Left ventricle myocardium inferior (tissue), 1 donor: ENCODE results near the gene RAN. TPM values are rescaled to one million over a fixed set of nuclear protein-coding genes. Genes with fewer than 3 reads are reported as not detected.

Source experiments
- DNase-seq: peaks from one replicate; pipeline ENCODE4 v3.0.0-alpha.2; 2020
- H3K27ac ChIP-seq: fragments of 200-600 bp; replicated peaks from 2 replicates; pipeline ENCODE4 v1.8.0; 2021
- H3K27me3 ChIP-seq: fragments of 200-600 bp; 2 replicates; pipeline ENCODE4 v1.8.0; 2021; ENCODE audit warnings: low read depth
- H3K36me3 ChIP-seq: fragments of 200-600 bp; 2 replicates; pipeline ENCODE4 v1.8.0; 2021
- H3K4me1 ChIP-seq: fragments of 200-600 bp; 2 replicates; pipeline ENCODE4 v1.8.0; 2021
- H3K4me3 ChIP-seq: fragments of 200-600 bp; 2 replicates; pipeline ENCODE4 v1.8.0; 2021; ENCODE audit warnings: mild to moderate bottlenecking, moderate library complexity
- H3K9me3 ChIP-seq: fragments of 200-600 bp; replicated peaks from 2 replicates; pipeline ENCODE4 v1.8.0; 2021
- intact Hi-C: fragments of 100-400 bp; cut with micrococcal nuclease; formaldehyde crosslinking; loops from one replicate; pipeline ENCODE4 v1.11.0; 2022
- total RNA-seq: library from RNA; stranded (reverse); fragmentation: NEBNext Ultra II Directional; extraction: Animal tissue kit (Norgen Biotek cat#: 25700); gene quantifications from one replicate; pipeline ENCODE4 v1.2.1, GENCODE V29; 2021
- TF ChIP-seq, protein P1 (sequence below): fragments of 200-600 bp; IDR thresholded peaks from 2 replicates; pipeline ENCODE4 v1.8.0; 2021; ENCODE audit warnings: antibody characterized with exemption, mild to moderate bottlenecking, borderline replicate concordance
- donor health status: DM: no; HTN: yes; CAD: no; lungs with severe emphysema.

RAN gene
- total RNA-seq, 1 donor from 2014 or later, result 246 TPM

- intact Hi-C loops, result no loop called here
- Histone ChIP-seq H3K27ac (peak overlapping the region; percentile 77), H3K4me3 (no peak overlapping the region), H3K4me1 (peaks cover 4% of the 10 kb centered on the region), H3K9me3 (peaks cover 7% of the 10 kb centered on the region), H3K27me3 (peaks cover 27% of the 10 kb centered on the region), H3K36me3 (no peaks in the 10 kb centered on the region)
- TF ChIP-seq, protein P1, sequence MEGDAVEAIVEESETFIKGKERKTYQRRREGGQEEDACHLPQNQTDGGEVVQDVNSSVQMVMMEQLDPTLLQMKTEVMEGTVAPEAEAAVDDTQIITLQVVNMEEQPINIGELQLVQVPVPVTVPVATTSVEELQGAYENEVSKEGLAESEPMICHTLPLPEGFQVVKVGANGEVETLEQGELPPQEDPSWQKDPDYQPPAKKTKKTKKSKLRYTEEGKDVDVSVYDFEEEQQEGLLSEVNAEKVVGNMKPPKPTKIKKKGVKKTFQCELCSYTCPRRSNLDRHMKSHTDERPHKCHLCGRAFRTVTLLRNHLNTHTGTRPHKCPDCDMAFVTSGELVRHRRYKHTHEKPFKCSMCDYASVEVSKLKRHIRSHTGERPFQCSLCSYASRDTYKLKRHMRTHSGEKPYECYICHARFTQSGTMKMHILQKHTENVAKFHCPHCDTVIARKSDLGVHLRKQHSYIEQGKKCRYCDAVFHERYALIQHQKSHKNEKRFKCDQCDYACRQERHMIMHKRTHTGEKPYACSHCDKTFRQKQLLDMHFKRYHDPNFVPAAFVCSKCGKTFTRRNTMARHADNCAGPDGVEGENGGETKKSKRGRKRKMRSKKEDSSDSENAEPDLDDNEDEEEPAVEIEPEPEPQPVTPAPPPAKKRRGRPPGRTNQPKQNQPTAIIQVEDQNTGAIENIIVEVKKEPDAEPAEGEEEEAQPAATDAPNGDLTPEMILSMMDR, result no peak
- no peak for DNase-seq
These were observed 48.3 kb downstream of the RAN start for GRCh38 chr12:130920119-130920703.

GRCh38 chr12:130920723-130921381 is 49.0 kb downstream of the RAN start:
- Histone ChIP-seq H3K4me1 (peaks cover 4% of the 10 kb centered on the region), H3K27ac (peak overlapping the region; percentile 77), H3K27me3 (peaks cover 24% of the 10 kb centered on the region), H3K4me3 (no peak overlapping the region), H3K36me3 (no peaks in the 10 kb centered on the region), H3K9me3 (peaks cover 7% of the 10 kb centered on the region)
- TF ChIP-seq, protein P1, result no peak
- peak; percentile 72 for DNase-seq
- intact Hi-C loops, result no loop called here

DNA sequence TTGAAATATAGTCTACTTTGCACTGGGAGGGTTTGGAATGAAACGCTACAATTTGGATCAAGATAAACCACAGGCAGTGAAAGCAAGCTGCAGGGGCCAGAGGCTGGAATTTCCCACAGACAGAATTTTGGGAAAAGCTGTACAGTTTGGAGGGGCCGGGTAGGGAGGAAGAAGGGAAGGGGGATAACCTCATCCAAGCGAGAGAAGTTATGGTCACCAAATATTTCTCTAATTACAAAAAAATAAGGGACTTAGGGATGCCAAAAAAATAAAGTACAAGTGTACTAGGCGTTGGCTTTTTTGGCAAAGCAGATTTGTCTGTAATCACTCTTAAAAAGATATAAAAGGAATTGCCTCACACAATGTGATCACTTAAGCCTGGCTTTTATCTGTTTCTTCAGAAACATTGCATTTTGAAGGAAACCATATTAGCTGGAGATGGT is 50.7 kb downstream of the RAN start:
- no peak for DNase-seq
- H3K27ac ChIP-seq, result peak overlapping the region; percentile 77
- peaks cover 12% of the 10 kb centered on the region for H3K27me3 ChIP-seq
- intact Hi-C loops, result no loop called here
- no peaks in the 10 kb centered on the region for H3K4me1 ChIP-seq
- no peaks in the 10 kb centered on the region for H3K36me3 ChIP-seq
- TF ChIP-seq, protein P1, result no peak
- H3K4me3 ChIP-seq, result no peak overlapping the region
- H3K9me3 ChIP-seq, result peaks cover 7% of the 10 kb centered on the region

DNA sequence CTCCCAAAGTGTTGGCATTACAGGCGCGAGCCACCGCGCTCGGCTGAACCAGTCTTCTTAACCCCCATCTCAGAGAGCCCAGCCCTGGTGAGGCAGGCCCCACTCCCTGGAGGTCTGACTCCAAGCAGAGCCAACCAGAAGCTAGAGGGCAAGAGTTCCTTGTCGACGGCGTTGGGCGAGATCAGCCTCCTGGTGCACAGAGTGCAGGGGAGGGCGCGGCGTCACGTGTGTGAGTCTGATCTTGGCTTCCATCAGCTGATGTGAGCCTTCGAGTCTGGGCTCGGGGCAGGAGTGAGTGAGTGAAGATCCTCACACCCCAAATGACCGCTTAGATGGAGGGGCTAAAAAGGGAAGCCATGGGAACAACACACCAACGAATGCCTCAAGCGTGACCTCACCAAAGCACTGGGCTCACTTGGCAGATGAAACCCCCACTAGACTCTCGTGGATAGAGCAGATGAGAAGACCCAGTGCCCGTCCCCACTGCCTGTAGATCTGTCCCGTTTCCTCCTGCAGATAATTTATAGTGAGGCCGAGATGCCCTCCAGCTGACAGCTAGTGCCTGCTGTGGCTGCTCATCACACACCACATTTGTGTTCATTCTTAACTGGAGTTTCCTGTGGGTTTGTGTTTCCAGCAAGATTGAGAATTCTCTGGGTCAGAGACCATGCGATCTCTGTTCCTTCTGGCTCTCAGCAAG is 53.2 kb downstream of the RAN start:
- Histone ChIP-seq H3K27me3 (peaks cover 23% of the 10 kb centered on the region), H3K36me3 (no peaks in the 10 kb centered on the region), H3K27ac (no peak overlapping the region), H3K4me1 (no peaks in the 10 kb centered on the region), H3K4me3 (no peak overlapping the region), H3K9me3 (peaks cover 7% of the 10 kb centered on the region)
- DNase-seq, result no peak
- intact Hi-C loops, result no loop called here
- TF ChIP-seq, protein P1, result no peak

GRCh38 chr12:130925666-130926015 is 53.8 kb downstream of the RAN start:
- Histone ChIP-seq H3K27me3 (peaks cover 28% of the 10 kb centered on the region), H3K9me3 (peaks cover 7% of the 10 kb centered on the region), H3K27ac (no peak overlapping the region), H3K4me1 (no peaks in the 10 kb centered on the region), H3K4me3 (no peak overlapping the region), H3K36me3 (no peaks in the 10 kb centered on the region)
- intact Hi-C loops, result no loop called here
- DNase-seq, result no peak
- TF ChIP-seq, protein P1, result no peak

Other genes with a start within 250 kb of the RAN start
- not detected for gene RIMBP2, start 155.8 kb upstream of the RAN start, total RNA-seq
- gene STX2, start 32.8 kb upstream of the RAN start, total RNA-seq, result 11.1 TPM
- gene ADGRD1, start 81.8 kb downstream of the RAN start, total RNA-seq, result 99.5 TPM